ENCODE measurements around the gene EEIG1.

DNA sequence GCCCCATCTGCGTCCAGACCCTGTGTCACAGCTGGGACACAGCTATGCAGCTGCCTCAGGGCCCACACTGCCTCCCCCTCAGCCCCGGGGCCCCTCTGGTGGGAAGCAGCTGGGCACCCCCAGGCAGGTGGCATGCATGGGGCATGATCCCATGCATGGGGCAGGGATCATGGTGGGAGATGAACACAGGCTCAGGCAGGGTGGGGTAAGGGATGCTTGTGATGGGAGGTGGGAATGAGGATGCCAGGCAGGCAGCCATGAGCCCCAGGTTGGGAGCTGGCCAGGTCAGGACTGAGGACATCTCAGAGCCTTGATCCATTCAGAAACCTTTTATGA, 19.7 kb downstream of the EEIG1 start:
- TF ChIP-seq, protein P1, sequence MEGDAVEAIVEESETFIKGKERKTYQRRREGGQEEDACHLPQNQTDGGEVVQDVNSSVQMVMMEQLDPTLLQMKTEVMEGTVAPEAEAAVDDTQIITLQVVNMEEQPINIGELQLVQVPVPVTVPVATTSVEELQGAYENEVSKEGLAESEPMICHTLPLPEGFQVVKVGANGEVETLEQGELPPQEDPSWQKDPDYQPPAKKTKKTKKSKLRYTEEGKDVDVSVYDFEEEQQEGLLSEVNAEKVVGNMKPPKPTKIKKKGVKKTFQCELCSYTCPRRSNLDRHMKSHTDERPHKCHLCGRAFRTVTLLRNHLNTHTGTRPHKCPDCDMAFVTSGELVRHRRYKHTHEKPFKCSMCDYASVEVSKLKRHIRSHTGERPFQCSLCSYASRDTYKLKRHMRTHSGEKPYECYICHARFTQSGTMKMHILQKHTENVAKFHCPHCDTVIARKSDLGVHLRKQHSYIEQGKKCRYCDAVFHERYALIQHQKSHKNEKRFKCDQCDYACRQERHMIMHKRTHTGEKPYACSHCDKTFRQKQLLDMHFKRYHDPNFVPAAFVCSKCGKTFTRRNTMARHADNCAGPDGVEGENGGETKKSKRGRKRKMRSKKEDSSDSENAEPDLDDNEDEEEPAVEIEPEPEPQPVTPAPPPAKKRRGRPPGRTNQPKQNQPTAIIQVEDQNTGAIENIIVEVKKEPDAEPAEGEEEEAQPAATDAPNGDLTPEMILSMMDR (IDR thresholded peaks at IDR 0.05), result no peak
- no peak for TF ChIP-seq EZH2 (IDR thresholded peaks at IDR 0.05; ENCODE audit: borderline replicate concordance, insufficient read depth, low read depth, low read length, poor library complexity, severe bottlenecking)

All from B cell (primary cell).